ENCODE measurements around the gene CHAF1A. TPM values are rescaled to one million over a fixed set of nuclear protein-coding genes. Genes with fewer than 3 reads are reported as not detected.

CHAF1A gene
- total RNA-seq, 3 donors from 2014 or later (not counting 1 experiment from before 2014, with no cell fraction given): 34.4 to 40.8 (median 35.2) TPM

- no peak for TF ChIP-seq CTCF (IDR thresholded peaks at IDR 0.05)
- Mint-ChIP-seq H3K9me3 (no peaks in the 10 kb centered on the region), H3K36me3 (no peaks in the 10 kb centered on the region), H3K4me3 (peak overlapping the region; percentile 94), H3K4me1 (peaks cover 10 to 28% of the 10 kb centered on the region in 2 donors), H3K27me3 (ENCODE audit: low read depth in 2 of 2) (no peaks in the 10 kb centered on the region), H3K27ac (peak overlapping the region; percentile 89 to 97)
- Histone ChIP-seq H3K4me3 (ENCODE audit: low read length) (peak overlapping the region; percentile 45), H3K27ac (ENCODE audit: low read length) (peak overlapping the region; percentile 19), H3K4me1 (ENCODE audit: control insufficient read depth, insufficient read depth, low read length) (peaks cover 24% of the 10 kb centered on the region), H3K9me3 (ENCODE audit: control insufficient read depth, insufficient read depth, low read length) (no peaks in the 10 kb centered on the region), H3K27me3 (ENCODE audit: control insufficient read depth, insufficient read depth, low read length) (no peaks in the 10 kb centered on the region), H3K36me3 (ENCODE audit: control insufficient read depth, insufficient read depth, low read length) (peaks cover 13% of the 10 kb centered on the region)
- no peak for ATAC-seq
- intact Hi-C loops (cut with micrococcal nuclease): loop anchor here (5.0 kb wide), 1 partner anchor 209 kb away; the partner anchor contains the start of gene YJU2
- DNase-seq: peak in 1 of 2 donors; percentile 31
- 10% methylated on average over 9 of the region's 9 CpGs for WGBS (ENCODE audit: insufficient coverage)
Observed at GRCh38 chr19:4456476-4456842, 54.0 kb downstream of the CHAF1A start.

- intact Hi-C loops (cut with micrococcal nuclease): loop anchor here (1.0 to 5.0 kb wide), 3 partner anchors 14 to 210 kb away; partner anchors contain the start of genes CHAF1A and YJU2
- peak in 1 of 2 donors; percentile 69 for DNase-seq
Observed at GRCh38 chr19:4456843-4457653, 54.6 kb downstream of the CHAF1A start.

GRCh38 chr19:4457654-4458395, 55.4 kb downstream of the CHAF1A start, which contains the start of gene UBXN6:
UBXN6 (minus strand) TSS chr19:4457794; CDS start chr19:4457697, 97 bp downstream.
- DNase-seq: peak; percentile 95 to 99
- no peak for TF ChIP-seq CTCF (IDR thresholded peaks at IDR 0.05)
- 15% methylated on average over 48 of the region's 52 CpGs for WGBS (ENCODE audit: insufficient coverage)
- Mint-ChIP-seq H3K36me3 (no peaks in the 10 kb centered on the region), H3K4me1 (peaks cover 10 to 28% of the 10 kb centered on the region in 2 donors), H3K9me3 (no peaks in the 10 kb centered on the region), H3K4me3 (peak within 1 kb of the TSS; percentile 94), H3K27ac (peak within 1 kb of the TSS; percentile 89 to 97), H3K27me3 (ENCODE audit: low read depth in 2 of 2) (no peaks in the 10 kb centered on the region)
- Histone ChIP-seq H3K27ac (ENCODE audit: low read length) (peak within 1 kb of the TSS; percentile 38), H3K9me3 (ENCODE audit: control insufficient read depth, insufficient read depth, low read length) (no peaks in the 10 kb centered on the region), H3K4me3 (ENCODE audit: low read length) (peak within 1 kb of the TSS; percentile 45), H3K4me1 (ENCODE audit: control insufficient read depth, insufficient read depth, low read length) (peaks cover 24% of the 10 kb centered on the region), H3K36me3 (ENCODE audit: control insufficient read depth, insufficient read depth, low read length) (peaks cover 5% of the 10 kb centered on the region), H3K27me3 (ENCODE audit: control insufficient read depth, insufficient read depth, low read length) (no peaks in the 10 kb centered on the region)
- intact Hi-C loops (cut with micrococcal nuclease): loop anchor here (1.0 to 5.0 kb wide), 3 partner anchors 13 to 211 kb away; partner anchors contain the start of genes CHAF1A and YJU2
- ATAC-seq: peak; percentile 96 to 99 (median 98)

More at GRCh38 chr19:4456843-4457653, 54.6 kb downstream of the CHAF1A start:
- Mint-ChIP-seq H3K27me3 (ENCODE audit: low read depth in 2 of 2) (no peaks in the 10 kb centered on the region), H3K36me3 (no peaks in the 10 kb centered on the region), H3K9me3 (no peaks in the 10 kb centered on the region), H3K4me1 (peaks cover 10 to 28% of the 10 kb centered on the region in 2 donors), H3K27ac (peak overlapping the region; percentile 89 to 97), H3K4me3 (peak overlapping the region; percentile 94)
- under 1% methylated on average over 37 of the region's 53 CpGs for WGBS (ENCODE audit: insufficient coverage)
- ATAC-seq: peak; percentile 27 to 30 (median 29)
- Histone ChIP-seq H3K9me3 (ENCODE audit: control insufficient read depth, insufficient read depth, low read length) (no peaks in the 10 kb centered on the region), H3K27me3 (ENCODE audit: control insufficient read depth, insufficient read depth, low read length) (no peaks in the 10 kb centered on the region), H3K4me3 (ENCODE audit: low read length) (peak overlapping the region; percentile 45), H3K36me3 (ENCODE audit: control insufficient read depth, insufficient read depth, low read length) (peaks cover 13% of the 10 kb centered on the region), H3K4me1 (ENCODE audit: control insufficient read depth, insufficient read depth, low read length) (peaks cover 24% of the 10 kb centered on the region), H3K27ac (ENCODE audit: low read length) (peak overlapping the region; percentile 38)
- TF ChIP-seq CTCF (IDR thresholded peaks at IDR 0.05): no peak

Measured in natural killer cell (primary cell).